Stimulated activated CD4-positive, alpha-beta T cell treated with anti-CD3 and anti-CD28 coated beads, Interleukin-2, amount 100 ng/mL, for 24 hours (primary cell): ENCODE data around the gene DNAJC27.

Source experiments
- DNase-seq, 2 donors: peaks; one replicate each; pipeline ENCODE4 v3.0.0-alpha.2; 2020

DNAJC27 gene

GRCh38 chr2:24899361-24899910 is 72.3 kb downstream of the DNAJC27 start:
- DNase-seq, result no peak

- no peak for DNase-seq
These were observed 73.3 kb downstream of the DNAJC27 start for GRCh38 chr2:24898122-24899109.

- no peak for DNase-seq
These were observed 77.0 kb downstream of the DNAJC27 start for GRCh38 chr2:24894750-24895149.

- no peak for DNase-seq
These were observed 77.8 kb downstream of the DNAJC27 start for GRCh38 chr2:24893934-24894333.
